ENCODE results near the gene JADE2.
"Not testable (repeated sequence)": the region's sequence is repeated elsewhere in the genome, so short reads cannot be mapped to it uniquely, and the experiment has no call there.

Gene JADE2

GRCh38 chr5:134499905-134500304 lies 25.6 kb upstream of the JADE2 start:
- H3K4me3 ChIP-seq (ENCODE audit: low read depth, low read length); POLR2A ChIA-PET; CTCF ChIA-PET: not testable (repeated sequence)

GRCh38 chr5:134500699-134501430 lies 24.6 kb upstream of the JADE2 start:
- Histone ChIP-seq H3K36me3 (ENCODE audit: control insufficient read depth in 2 of 2, insufficient read depth in 1 of 2, low read length in 2 of 2) (no peaks in the 10 kb centered on the region), H3K9me3 (ENCODE audit: control insufficient read depth, insufficient read depth, low read depth, low read length) (no peaks in the 10 kb centered on the region), H3K4me1 (ENCODE audit: control insufficient read depth, insufficient read depth, low read length) (no peaks in the 10 kb centered on the region; the same call in 1 of the 2 replicates), H3K4me3 (ENCODE audit: low read depth, low read length) (no peak overlapping the region), H3K27ac (ENCODE audit: extremely low read depth, low read depth, low read length) (no peak overlapping the region)
- TF ChIP-seq ZBTB6 (tag by site-specific recombination; IDR thresholded peaks at IDR 0.05) (no peak), ZBTB48 (tag by site-specific recombination; IDR thresholded peaks at IDR 0.05) (no peak), MZF1 (tag by site-specific recombination; IDR thresholded peaks at IDR 0.05; ENCODE audit: borderline replicate concordance) (no peak), KLF8 (tag by site-specific recombination; IDR thresholded peaks at IDR 0.05) (no peak), ZNF645 (tag by site-specific recombination; IDR thresholded peaks at IDR 0.05) (no peak), HIC1 (tag by site-specific recombination; IDR thresholded peaks at IDR 0.05) (no peak), ZNF138 (tag by site-specific recombination; IDR thresholded peaks at IDR 0.05; ENCODE audit: borderline replicate concordance) (no peak), ZNF747 (tag by site-specific recombination; IDR thresholded peaks at IDR 0.05) (no peak), GLI4 (tag by site-specific recombination; IDR thresholded peaks at IDR 0.05) (no peak), ZBTB21 (tag by site-specific recombination; IDR thresholded peaks at IDR 0.05) (no peak), SCRT1 (tag by site-specific recombination; IDR thresholded peaks at IDR 0.05; ENCODE audit: borderline replicate concordance) (no peak), ZNF133 (tag by site-specific recombination; IDR thresholded peaks at IDR 0.05) (no peak), ZNF621 (tag by site-specific recombination; IDR thresholded peaks at IDR 0.05) (no peak), ZNF19 (tag by site-specific recombination; IDR thresholded peaks at IDR 0.05; ENCODE audit: low read depth) (no peak), ZNF292 (tag by site-specific recombination; IDR thresholded peaks at IDR 0.05; ENCODE audit: borderline replicate concordance, low read depth) (no peak), ZNF311 (tag by site-specific recombination; IDR thresholded peaks at IDR 0.05; ENCODE audit: borderline replicate concordance) (no peak)
- CTCF ChIA-PET = interaction anchor here (0.9 to 1.4 kb wide), 2 partner anchors 25 to 55 kb away, joined by 3 read pairs; no protein-coding TSS in a partner anchor
- POLR2A ChIA-PET = interaction anchor here (0.6 kb wide), 1 partner anchor 10 kb away, joined by 4 read pairs; no protein-coding TSS in a partner anchor

More at GRCh38 chr5:134499905-134500304, 25.6 kb upstream of the JADE2 start:
- H3K36me3 ChIP-seq (ENCODE audit: control insufficient read depth in 2 of 2, insufficient read depth in 1 of 2, low read length in 2 of 2); H3K9me3 ChIP-seq (ENCODE audit: control insufficient read depth, insufficient read depth, low read depth, low read length); H3K4me1 ChIP-seq (ENCODE audit: control insufficient read depth, insufficient read depth, low read length); H3K27ac ChIP-seq (ENCODE audit: extremely low read depth, low read depth, low read length): not testable (repeated sequence)
- 0 out of 2 replicates have a peak, but pooled peaks have one; percentile 15 for TF ChIP-seq ZNF280D (tag by site-specific recombination; IDR thresholded peaks at IDR 0.05)
- peak; percentile 94 for TF ChIP-seq ZNF146 (tag by site-specific recombination; IDR thresholded peaks at IDR 0.05)
